Measurements from ENCODE around the gene LDLRAD2. TPM values are rescaled to one million over a fixed set of nuclear protein-coding genes. Genes with fewer than 3 reads are reported as not detected.
A peak's percentile ranks its signal among the peaks of the same experiment; 100 is the strongest.

The LDLRAD2 gene
- total RNA-seq, 4 donors from 2014 or later = 0.60 TPM; not detected in 3

GRCh38 chr1:21854751-21855131, 42.7 kb downstream of the LDLRAD2 start:
- Histone ChIP-seq H3K4me1 (peaks cover 0 to 12% (median 0%) of the 10 kb centered on the region in 4 donors), H3K4me3 (no peak overlapping the region), H3K27me3 (no peaks in the 10 kb centered on the region), H3K36me3 (peaks cover 10 to 100% (median 32%) of the 10 kb centered on the region in 3 donors), H3K9me3 (no peaks in the 10 kb centered on the region), H3K27ac (peak overlapping the region in 1 of 4 donors; percentile 41)
- TF ChIP-seq, protein P1, sequence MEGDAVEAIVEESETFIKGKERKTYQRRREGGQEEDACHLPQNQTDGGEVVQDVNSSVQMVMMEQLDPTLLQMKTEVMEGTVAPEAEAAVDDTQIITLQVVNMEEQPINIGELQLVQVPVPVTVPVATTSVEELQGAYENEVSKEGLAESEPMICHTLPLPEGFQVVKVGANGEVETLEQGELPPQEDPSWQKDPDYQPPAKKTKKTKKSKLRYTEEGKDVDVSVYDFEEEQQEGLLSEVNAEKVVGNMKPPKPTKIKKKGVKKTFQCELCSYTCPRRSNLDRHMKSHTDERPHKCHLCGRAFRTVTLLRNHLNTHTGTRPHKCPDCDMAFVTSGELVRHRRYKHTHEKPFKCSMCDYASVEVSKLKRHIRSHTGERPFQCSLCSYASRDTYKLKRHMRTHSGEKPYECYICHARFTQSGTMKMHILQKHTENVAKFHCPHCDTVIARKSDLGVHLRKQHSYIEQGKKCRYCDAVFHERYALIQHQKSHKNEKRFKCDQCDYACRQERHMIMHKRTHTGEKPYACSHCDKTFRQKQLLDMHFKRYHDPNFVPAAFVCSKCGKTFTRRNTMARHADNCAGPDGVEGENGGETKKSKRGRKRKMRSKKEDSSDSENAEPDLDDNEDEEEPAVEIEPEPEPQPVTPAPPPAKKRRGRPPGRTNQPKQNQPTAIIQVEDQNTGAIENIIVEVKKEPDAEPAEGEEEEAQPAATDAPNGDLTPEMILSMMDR (IDR thresholded peaks at IDR 0.05) = no peak
- TF ChIP-seq EP300 (IDR thresholded peaks at IDR 0.05) (no peak), POLR2A (IDR thresholded peaks at IDR 0.05) (no peak)
- WGBS, 2 donors = 82 to 85% methylated on average over 13 of the region's 13 CpGs
- DNase-seq (ENCODE audit: low spot score in 2 of 2) = no peak

DNA sequence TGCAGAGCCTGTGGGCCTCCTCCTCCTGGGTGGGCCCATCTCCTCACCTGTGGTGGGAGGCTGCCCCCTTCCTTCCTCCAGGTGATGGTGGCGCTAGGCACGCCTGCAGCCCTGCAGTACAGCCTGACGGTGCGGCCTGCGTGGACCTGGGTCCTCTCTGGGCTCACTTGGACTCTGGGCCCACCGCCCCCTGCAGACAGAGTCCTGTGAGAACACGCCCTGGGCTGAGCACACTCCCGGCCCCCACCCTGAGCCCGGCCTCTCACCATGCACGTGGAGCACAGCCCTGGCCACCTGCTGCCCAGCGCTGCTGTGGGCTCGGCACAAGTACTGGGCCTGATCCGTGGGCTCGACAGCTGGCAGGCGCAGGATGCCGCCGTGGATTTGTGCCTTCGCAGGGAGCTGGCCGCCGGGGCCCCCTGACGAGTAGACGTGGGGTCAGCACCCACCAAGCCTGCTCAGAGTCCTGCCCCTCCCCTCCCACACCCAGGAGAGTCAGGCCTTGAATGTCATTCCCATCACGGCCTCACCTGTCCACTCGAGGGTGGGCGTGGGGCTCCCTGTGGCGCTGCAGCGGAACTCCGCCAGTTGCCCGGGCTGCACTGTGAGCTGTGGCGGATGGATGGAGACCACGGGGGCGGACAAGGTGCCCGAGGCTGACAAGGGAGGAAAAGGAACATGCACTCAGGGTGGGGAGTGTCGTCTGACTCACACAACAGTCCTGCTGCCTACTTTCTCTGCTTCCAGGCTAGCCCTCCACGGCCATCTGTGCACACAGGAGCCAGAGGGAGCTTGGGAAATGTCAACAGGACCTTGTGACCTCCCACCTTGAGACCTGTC, 43.4 kb downstream of the LDLRAD2 start:
- WGBS, 2 donors = 84 to 85% methylated on average over 28 to 35 of the region's 35 CpGs
- H3K9me3 ChIP-seq = no peaks in the 10 kb centered on the region
- no peak overlapping the region for H3K4me3 ChIP-seq
- H3K27me3 ChIP-seq = no peaks in the 10 kb centered on the region
- H3K36me3 ChIP-seq = peaks cover 7 to 100% (median 32%) of the 10 kb centered on the region in 3 donors
- peak overlapping the region in 1 of 4 donors; percentile 15 for H3K27ac ChIP-seq
- DNase-seq (ENCODE audit: low spot score in 2 of 2) = no peak
- TF ChIP-seq EP300 (IDR thresholded peaks at IDR 0.05) = no peak
- TF ChIP-seq, protein P1 (IDR thresholded peaks at IDR 0.05) = no peak
- no peak for TF ChIP-seq POLR2A (IDR thresholded peaks at IDR 0.05)
- H3K4me1 ChIP-seq = peaks cover 0 to 12% (median 0%) of the 10 kb centered on the region in 4 donors

GRCh38 chr1:21857142-21857839, 45.2 kb downstream of the LDLRAD2 start:
- Histone ChIP-seq H3K4me3 (no peak overlapping the region), H3K36me3 (peaks cover 10 to 100% (median 38%) of the 10 kb centered on the region in 3 donors), H3K27me3 (no peaks in the 10 kb centered on the region), H3K4me1 (peaks cover 0 to 12% (median 0%) of the 10 kb centered on the region in 4 donors), H3K9me3 (no peaks in the 10 kb centered on the region), H3K27ac (peak overlapping the region in 2 of 4 donors; percentile 37 to 70)
- TF ChIP-seq, protein P1 (IDR thresholded peaks at IDR 0.05) = no peak
- TF ChIP-seq EP300 (IDR thresholded peaks at IDR 0.05) = no peak
- TF ChIP-seq POLR2A (IDR thresholded peaks at IDR 0.05) = no peak
- WGBS, 2 donors = 79 to 87% methylated on average over 13 to 14 of the region's 14 CpGs
- no peak for DNase-seq (ENCODE audit: low spot score in 2 of 2)

DNA sequence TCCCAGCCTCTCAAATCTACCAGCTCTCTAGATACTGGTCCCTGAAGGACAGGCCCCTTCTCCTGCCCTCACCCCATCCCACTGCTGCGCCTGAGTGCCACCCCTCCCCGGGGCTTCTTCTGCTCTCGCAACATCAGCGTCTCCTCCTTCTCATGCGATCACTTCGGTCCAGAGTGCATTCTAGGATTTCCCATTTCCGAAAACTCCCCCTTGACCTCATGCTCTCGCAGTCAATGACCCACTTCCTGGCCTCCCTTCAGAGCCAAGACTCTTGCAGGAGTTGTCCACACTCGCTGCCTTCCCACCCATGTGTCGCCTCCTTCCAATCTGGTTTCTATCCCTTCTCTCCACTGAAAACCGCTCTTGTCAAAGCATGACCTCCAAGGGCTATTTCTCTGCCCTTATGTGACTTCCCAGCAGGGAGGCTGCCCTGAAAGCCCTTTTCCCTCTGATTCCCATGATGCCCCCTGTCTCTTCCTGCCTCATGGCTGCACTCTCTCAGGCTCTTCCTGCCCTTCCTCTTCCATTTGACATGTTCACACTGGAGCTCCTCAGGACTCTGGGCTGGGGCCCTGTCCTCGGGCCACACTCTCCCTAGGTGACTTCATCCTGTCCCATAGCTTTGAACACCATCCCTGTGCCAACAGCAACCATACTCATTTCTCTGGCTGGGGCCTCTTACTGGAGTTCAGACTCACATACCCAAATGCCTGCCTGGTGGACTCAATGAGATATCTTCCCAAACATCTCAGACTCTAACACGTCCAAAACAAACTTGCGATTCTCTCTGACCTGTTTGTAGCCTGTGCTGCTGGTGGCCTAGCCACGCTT, 46.0 kb downstream of the LDLRAD2 start:
- Histone ChIP-seq H3K4me3 (no peak overlapping the region), H3K9me3 (no peaks in the 10 kb centered on the region), H3K4me1 (peaks cover 0 to 12% (median 0%) of the 10 kb centered on the region in 4 donors), H3K36me3 (peaks cover 10 to 95% (median 30%) of the 10 kb centered on the region in 3 donors), H3K27me3 (no peaks in the 10 kb centered on the region), H3K27ac (peak overlapping the region in 2 of 4 donors; percentile 37 to 70)
- 57 to 59% methylated on average over 15 of the region's 15 CpGs for WGBS, 2 donors
- TF ChIP-seq, protein P1 (IDR thresholded peaks at IDR 0.05) = no peak
- TF ChIP-seq POLR2A (IDR thresholded peaks at IDR 0.05) (no peak), EP300 (IDR thresholded peaks at IDR 0.05) (no peak)
- DNase-seq (ENCODE audit: low spot score in 2 of 2) = no peak
